GF-D8 (cell line): ENCODE results near the gene CLASRP.
A peak's percentile ranks its signal among the peaks of the same experiment; 100 is the strongest.

Source experiments
- DNase-seq: peaks from one replicate; lab custom pipeline; 2025; lab: John Stamatoyannopoulos, UW

CLASRP gene

DNA sequence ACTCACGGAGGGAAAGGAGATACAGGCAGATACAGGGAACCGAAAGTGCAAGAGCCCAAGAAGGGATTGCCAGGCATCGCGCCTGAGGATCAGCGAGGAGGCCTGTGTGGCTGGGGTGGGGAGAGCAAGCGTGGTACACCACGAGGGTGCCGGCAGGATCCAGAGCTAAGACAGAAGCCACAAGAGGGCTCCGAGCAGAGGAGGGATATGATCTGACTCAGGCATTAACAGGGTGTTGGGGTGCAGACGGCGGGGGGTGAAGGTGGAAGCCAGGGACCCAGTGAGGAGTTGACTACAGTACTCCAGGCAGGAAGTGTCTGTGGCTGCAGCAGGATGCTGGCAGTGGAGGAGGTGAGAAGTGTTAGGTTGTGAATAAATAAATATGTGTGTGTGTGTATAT, 48.7 kb downstream of the CLASRP start:
- no peak for DNase-seq

DNA sequence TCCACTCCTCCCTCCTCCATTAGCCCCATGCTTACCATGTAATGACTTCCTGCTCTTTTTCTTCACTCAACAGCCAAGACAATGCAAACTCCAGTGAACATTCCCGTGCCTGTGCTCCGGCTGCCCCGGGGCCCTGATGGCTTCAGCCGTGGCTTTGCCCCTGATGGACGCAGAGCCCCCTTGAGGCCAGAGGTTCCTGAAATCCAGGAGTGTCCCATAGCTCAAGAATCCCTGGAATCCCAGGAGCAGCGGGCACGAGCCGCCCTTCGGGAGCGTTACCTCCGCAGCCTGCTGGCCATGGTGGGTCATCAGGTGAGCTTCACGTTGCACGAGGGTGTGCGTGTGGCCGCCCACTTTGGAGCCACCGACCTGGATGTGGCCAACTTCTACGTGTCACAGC, 51.2 kb downstream of the CLASRP start:
- no peak for DNase-seq

DNA sequence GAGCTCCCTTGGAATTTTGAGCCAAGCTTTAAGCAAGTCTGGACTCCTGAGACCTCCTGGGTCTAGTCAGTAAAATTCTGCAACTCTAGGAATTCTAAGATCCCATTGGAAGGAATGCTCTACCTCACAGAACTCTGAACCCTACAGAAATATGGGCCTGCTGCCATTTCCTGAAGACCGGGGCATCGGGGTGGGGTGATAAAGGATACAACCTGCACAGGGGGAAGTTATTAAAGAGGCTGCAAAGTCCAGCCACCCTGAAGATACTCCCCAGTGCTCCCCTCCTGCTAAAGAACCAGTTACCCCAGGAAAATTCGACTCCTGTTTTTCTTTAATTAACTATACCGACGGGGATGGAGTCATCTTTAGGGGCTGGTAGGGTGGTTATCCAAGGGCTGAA, 51.8 kb downstream of the CLASRP start:
- DNase-seq: no peak

DNA sequence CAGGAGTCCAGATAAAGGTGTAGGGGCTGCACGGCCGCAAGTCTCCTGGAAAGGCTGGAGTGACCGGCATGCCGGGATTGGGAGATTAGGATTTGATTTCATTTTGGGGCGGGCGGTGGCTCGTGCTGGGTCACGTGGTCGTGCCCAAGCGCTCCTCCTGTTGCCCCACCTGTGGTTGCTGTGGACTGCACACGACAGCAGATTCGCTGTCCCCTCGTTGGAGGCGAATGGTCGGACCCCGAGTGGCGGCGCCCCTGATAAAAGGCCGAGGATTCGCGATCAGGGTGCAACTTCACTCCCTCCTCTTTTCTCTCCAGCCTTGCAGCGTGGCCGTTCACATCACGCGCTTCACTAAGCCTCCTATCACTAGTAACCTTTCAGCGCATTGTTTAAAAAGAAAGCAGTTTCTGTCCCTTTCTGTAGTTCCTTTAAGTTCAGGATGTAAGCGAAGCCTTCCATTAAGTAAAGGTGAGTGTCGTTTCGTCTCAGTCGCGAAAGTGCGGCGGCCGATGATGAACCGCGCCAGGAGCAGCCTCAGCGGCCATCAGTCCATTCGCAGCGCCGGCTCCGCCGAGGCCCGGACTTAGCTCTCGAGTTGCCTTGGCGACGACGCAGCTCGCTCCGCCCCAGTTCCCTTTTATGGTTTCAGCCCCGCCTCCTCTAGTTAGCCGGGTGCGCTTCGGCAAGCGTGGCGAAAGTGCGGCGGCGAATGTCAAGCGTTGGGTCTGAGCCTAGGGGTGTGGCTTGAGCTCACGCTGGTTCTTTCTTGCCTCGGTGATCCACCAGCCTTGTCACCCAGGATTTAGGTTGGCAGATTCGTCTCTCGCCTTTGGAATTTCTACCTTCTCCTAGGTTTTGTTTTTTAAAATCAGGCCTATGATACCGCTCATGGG, 52.4 kb downstream of the CLASRP start:
- DNase-seq: peak; percentile 78

DNA sequence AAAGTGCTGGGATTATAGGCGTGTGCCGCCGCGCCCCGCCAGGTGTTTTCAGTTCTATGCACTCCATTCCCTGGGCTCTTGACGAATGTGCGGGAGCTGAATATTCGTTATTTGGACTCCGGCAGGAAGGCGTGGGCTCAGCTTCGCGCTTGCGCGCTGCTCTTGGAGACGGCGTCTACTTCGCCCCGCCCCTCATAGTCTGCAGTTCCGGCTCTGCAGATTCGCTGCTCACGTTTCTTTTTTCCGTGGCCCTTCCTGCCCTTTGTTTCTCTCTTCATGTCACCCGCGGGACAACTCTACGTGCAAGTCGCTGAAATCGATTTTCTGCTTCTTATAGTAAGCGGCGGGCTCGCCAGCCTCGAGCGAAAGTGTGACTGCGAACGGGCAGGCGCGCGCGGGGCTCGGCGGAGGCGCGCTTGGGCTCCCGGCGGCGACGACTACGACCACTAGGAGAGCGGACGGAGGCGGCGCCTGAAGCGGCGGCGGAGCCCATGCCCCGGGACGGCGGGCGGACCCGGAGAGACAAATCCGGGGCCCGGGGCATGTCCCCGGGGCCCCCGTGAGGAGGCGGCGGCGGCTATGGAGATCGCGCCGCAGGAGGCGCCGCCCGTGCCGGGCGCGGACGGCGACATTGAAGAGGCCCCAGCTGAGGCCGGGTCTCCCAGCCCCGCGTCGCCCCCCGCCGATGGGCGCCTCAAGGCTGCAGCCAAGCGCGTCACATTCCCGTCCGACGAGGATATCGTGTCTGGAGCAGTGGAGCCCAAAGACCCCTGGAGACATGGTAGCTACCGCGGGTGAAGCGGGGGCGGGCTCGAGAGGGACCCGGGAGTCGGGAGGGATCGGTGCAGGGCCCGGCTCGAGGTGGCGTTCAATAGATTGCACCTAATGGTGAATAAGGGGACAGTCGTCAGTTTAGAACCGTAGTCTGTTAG, 54.2 kb downstream of the CLASRP start, which contains the start of gene PPP1R37:
PPP1R37 (plus strand) TSS at position 433 of the 932 bp plus-strand sequence; CDS start at position 580, 147 bp downstream.
- peak; percentile 83 for DNase-seq

DNA sequence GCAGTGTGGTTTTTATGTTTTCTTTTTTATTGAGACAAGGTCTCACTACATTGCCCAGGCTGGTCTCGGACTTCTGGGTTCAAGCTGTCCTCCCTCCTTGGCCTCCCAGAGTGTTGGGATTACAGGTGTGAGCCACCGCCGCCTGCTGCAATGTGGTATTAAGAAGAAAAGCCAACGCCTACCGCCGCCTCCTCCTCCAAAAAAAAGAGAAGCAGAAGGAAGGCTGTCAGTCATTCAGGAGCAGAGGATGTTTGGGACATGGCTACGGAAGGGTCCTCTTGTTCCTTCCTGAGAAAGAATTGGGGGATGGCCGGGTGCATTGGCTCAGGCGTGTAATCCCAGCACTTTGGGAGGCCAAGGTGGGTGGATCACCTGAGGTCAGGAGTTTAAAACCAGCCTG, 55.3 kb downstream of the CLASRP start:
- DNase-seq: no peak

DNA sequence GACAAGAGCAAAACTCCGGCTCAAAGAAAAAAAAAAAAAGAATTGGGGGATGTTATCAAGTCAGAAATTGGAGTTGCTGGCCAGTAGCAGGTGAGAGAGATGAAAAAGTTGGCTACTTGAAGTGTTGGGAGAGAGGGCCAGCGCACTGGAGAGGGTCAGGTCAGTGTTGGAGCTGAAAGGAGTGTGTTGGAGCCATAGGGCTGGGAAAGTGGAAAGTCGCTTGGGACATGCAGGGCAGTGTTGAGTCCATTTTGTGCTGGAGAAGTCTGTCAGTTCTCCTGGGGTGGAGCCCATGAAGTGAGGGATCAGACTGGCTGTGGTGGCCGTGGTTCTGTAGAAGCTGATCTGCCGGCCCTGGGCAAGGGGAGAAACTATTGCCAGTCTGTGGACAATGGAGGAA, 55.9 kb downstream of the CLASRP start:
- DNase-seq: no peak

DNA sequence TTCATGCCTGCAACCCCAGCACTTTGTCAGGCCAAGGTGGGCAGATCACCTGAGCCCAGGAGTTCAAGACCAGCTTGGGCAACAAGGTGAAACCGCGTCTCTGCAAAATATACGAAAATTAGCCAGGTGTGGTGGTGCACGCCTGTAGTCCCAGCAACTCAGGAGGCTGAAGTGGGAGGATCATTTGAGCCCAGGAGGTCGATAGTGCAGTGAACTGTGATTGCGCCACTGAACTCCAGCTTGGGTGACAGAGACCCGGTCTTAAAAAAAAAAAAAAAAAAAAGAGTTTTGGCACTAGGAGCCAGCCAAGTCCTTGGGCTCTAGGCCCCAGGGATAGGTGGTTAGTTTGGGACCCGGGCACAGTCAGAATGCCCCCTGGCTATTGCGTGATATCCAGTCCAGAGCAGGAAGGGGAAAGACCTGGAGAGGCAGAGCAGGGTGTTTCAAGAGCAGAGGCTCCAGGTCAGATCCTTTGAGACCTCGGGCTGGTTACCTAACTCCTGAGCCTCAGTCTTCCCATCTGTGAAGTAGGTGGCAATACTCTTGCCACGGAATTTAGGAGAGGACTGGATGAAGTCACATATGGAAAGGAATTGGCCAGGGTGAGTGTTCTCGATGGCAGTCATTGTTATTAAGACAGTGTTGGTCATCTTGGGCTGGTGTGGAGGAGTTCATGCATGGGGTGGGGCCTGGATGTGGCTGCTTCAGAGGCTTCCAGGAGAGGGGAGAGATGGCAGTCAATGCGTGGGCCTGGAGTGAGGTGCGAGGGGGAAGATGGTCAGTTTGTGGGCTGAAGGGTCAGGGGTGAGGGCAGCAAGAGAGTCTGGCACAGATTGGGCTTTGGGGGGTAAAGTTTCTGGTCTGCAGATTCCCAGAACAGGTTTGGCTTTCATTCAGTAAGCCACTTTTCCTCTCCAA, 56.9 kb downstream of the CLASRP start:
- no peak for DNase-seq

DNA sequence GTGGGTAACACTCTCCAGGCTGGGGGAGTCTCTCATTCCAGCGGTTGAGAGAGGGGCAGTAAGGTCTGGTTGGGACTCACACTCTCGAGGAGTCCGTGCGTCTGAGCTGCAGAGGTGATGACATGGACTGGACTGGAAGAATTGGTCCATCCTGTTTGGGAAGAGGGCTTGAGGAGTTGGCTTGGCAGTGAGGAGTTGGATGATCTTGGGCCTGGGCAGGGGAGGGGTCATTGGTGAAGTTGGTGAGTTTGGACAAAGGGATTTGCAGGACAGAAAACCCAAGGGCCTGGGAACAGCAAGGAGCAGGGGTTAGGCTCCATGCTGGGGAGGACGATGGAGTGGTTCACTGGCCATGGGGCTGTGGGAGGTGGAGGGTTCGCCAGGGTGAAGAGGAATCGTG, 57.9 kb downstream of the CLASRP start:
- no peak for DNase-seq

DNA sequence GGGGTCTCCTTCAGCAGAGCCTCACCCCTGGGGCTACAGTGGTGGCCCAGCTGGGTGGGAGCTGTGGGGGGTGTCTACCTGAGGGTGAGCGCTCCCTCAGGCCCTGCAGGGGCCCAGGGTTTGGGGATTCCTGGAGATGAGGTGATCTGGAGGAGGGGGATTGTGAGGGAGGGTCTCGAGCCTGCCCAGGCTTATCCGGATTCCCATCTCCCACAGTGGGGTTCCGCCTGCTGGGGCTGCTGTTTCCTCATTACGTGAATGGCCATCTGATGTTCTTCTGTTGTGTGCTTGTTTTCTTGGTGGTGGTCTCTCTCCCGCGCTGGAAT, 58.6 kb downstream of the CLASRP start:
- no peak for DNase-seq

DNA sequence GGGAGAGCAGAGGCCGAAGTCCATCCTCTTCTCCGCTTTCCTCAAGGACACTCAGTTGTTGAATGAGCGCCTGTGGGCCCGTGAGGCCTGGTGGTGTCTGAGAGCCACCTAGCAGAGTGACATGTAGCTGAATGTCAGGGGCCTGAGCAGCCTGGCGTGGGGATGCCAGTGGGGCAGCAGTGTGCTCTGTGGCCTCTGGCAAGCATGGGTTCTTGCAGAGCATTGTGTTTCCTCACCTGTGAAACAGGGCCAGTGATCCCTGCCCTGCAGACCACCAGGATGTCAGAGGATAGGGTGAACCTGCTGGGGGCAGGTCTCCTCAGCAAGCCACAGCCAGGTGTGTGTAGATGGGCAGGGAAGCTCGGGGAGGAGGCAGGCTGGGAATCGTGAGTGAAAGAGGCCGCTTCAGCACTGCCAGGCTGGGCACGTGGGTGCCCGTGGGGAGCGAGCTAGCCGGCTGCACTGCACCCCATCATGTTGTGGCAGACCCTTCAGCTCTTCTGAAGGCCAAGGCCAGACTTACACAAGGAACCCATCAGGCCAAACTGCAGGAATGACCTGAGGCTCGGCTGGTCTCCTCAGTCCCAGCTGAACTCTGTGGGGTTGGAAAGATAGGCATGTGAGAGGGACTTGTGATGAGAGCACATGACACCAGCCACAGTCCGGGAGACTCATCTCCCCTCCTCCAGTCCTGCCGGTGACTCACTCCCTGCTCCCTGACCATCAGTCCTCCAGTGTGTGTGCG, 59.1 kb downstream of the CLASRP start:
- no peak for DNase-seq

DNA sequence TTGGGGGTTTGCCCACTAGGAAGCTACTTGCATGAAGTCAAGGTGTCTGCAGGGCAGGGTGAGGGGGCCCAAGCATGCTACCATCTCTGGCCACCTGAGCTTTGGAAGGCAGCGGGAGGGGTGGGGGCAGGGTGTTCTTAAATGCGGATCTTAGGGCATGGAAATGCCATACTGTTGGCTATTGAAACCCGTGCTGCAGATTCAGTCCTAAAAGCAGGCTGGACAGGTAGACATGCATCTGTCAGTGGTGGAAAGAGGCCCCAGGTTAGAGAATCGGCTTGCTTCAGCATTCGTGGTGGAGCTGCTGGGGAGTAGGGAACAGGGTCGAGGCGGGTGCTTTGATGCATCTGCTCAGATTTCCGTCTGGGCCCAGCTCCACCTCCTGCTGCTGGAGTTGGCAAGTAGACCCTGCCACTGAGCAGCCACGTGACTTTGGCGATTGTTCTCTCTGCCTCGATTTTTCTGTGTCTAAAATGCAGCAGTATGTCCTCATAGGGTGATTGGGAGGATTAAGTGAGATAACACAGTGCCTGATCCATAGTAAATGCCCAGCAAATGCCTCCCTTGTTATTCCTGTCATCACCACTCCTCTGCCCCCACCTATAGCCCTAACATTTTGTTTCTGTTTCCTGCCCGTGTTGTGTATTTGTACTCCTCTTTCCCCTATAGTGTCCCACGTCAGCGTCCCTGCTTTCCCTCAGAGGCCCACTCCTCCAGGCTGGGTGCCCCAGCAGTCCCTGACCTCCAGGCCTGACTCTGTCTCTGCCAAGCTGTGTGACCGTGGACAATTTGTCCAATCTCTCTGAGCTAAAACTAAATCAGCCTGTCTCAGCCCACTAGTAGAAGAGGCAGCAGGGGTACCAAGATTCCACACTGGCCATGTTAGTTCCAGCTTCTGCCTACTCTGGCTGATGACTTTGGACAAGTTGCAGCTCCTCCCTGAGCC, 59.9 kb downstream of the CLASRP start:
- no peak for DNase-seq

DNA sequence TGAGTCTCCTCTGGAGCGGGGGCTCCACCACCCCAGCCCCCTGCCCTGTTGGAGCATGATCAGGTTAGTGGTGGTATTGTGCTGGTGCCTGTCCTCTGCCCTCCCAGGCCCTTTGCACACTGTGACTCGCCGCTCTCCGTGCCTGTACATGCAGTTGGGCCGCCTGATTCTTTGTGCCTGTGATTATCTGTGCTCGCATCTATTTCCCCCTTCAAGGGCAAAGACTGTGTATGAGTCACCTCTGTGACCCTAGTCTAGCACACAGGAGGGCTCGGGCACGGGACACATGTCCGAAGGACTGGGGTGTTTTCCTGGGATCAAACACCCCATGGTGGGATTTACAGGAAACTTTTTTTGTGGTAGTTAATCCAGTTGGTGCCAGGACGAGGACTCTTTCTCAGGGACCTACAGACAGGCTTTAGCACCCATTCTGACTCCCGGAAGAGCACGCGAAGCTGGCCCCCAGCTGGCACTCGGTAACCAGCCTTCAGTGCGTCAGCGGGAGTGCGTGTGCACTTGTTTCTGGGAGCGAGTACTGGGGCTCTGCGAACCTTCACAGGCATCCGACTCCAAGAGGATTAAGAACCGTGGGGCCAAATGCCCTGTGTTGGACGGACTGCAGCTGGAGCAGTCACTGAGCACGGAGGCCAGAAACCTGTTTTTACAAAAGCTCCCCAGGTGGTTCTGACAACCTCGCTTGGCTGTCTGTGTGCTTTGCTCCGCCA, 60.8 kb downstream of the CLASRP start:
- DNase-seq: no peak

DNA sequence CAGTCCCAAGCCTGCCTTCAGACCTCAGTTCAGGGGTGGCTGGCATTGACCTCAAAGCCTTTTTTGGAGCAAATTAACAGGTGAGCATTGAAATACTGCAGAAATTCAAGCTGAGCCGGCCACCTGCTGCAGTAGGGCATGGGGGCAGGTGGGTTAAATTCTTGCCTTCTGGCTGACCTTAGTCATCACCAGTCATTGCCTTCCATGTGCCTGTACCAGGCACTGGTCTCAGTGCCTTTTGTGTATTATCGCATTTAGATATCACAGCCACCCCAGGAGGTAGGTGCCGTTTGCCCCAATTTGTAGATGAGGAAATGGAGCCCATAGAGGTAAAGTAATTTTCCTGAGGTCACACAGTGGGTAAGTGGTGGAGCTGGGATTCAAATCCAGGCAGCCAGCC, 61.4 kb downstream of the CLASRP start:
- DNase-seq: no peak

DNA sequence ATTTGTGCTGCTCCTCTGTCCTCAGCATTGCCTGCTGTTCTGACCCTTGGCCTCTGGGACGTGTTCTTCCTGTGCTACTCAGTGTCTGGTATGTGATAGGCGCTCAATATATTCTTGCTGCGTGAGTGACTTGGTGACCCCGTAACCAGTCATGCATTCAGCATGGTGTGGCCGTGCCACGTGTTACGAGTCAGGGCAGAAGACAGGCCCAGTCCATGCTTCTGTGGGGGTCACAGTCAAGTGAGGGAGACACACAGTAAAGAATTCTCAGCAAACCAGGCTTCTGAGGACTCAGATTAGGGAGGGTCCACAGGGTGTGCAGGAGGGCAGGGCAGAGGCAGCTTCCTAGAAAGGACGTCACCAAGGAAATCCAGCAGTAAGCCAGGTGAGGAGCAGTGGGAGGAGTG, 62.0 kb downstream of the CLASRP start:
- no peak for DNase-seq

DNA sequence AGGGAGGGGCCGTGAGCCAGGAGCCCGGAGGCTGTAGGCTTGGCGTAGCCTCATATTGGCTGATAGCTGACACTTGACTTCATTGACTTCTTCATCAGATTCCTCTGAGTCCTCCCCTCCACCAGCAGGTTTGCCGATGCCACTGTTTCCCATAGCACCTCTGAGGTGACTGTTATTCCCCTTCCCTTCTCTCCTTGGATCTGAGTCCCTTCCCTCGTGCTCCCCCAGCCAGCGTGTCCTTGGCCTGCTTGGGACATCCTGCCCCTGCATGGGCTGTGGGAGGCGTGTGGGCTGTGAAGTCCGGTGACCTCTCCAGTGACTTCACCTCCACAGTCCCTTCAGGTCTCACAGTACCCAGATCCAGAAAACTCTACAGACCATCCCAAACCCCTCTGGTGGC, 63.0 kb downstream of the CLASRP start:
- no peak for DNase-seq

DNA sequence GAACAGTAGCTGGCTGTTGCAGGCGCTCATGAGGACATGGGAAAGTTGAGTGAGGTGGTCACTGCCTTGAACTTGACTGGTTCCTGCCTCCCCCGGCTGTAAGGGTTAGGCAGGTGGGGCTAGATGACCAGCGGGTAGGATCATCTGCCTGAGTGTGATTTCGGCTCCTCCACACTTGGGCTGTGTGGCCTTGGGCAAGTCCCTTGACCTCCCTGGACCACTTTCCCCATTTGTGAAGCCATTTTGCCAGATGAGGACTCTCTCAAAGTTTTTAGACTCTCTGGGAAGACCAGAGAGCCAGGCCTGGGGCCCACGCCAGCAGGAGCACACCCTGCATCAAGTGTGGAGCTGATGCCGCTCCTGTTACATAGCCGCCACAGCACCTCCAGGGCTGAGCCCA, 63.6 kb downstream of the CLASRP start:
- DNase-seq: no peak

DNA sequence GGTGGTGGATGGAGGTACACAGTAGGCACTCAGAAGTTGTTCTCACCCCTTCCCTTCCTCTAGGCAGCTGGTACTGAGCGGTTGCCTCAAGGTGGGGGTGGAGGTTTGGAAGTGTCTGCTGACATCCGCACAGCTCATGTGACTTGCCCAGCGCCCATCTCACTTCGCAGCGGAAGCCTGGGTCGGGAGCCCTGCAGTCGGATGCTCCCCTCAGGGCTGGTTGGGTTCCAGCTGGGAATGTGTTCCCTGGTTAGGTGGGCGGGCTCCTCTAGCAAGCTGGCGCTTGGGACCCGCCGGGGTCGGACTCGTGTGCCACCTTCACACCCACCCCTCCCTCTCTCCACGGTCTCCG, 64.3 kb downstream of the CLASRP start:
- no peak for DNase-seq

DNA sequence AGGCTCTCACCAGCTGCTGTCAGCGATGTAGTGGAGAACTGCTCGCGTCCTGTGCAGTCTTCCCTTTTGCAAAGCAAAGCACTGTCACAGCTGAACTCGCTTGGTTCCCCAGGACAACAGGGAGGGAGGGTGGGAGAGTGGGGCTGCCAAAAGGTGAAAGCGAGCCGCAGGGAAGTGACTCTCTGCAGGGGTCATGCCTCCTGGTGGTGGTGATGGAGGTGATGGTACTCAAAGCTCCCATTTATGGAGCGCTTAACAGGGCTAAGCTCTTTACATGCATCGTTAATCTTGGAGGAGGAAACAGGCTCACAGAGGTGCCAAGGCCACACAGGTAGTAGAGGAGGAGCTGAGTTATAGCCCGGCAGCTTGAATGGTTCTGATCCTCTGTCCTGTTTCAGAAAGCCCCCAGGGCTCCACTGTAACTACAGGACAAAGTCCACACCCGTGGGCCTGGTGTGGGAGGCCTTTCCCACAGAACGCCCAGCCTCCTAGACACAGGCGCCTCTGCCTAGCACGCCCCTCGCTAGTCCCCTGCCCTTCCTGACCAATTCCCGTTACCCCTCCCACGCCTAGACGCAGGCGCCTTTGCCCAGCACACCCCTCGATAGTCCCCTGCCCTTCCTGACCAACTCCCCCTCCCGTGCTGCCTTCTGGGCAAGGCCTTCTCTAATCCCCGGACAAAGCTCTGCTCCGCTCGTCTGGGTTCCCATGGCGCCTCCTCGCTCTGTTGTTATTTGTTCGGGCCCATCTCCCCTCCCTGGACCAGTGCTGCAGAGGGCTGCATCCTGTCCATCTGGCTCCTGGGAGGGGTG, 64.9 kb downstream of the CLASRP start:
- DNase-seq: no peak
